Measurements from ENCODE around the gene INIP.

INIP gene

DNA sequence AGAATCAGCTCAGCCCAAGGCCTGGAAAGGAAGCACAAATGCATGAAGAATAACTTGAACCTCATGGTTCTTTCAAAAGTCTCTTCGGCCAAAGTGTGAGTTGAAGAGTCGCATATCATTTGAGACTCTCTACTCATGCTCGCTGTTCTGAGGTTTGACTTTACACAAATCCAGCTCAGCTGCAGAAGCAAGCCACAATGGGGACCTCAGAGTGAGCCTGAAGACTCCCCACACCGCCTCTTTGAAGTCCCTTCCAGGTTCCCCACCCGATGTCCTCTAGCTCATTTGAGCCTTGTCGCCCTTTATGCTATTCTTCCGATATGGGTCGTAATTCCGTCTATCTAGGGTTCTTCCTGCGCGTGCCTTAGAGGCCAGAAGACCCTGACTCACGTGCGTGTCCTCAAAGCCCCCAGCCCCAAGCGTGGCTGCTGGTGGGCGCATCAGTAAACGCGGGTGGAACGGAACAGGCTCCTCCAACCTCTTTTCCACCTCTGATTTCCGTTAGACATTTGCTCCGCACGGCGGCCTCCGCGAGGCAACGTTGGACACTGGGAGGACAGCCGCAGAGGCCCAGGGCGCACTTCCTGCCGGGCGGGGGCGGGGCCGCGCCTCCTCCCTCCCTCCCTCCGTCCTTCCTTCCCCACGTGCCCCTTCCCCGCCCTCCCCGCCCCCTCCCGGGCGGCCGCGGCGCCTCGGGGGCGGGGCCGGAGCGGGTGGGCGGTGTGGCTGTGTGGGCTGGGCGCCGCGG, 32.3 kb upstream of the INIP start, which contains the start of gene SNX30:
TSS of gene SNX30 (plus strand) at position 745 of the 748 bp plus-strand sequence. CDS start 242 bp downstream, outside the sequence.
- H3K27me3 ChIP-seq (ENCODE audit: low read depth, low read length) = no peaks in the 10 kb centered on the region
- peaks cover 14% of the 10 kb centered on the region for H3K4me1 ChIP-seq (ENCODE audit: low read length)
- TF ChIP-seq, protein P1, sequence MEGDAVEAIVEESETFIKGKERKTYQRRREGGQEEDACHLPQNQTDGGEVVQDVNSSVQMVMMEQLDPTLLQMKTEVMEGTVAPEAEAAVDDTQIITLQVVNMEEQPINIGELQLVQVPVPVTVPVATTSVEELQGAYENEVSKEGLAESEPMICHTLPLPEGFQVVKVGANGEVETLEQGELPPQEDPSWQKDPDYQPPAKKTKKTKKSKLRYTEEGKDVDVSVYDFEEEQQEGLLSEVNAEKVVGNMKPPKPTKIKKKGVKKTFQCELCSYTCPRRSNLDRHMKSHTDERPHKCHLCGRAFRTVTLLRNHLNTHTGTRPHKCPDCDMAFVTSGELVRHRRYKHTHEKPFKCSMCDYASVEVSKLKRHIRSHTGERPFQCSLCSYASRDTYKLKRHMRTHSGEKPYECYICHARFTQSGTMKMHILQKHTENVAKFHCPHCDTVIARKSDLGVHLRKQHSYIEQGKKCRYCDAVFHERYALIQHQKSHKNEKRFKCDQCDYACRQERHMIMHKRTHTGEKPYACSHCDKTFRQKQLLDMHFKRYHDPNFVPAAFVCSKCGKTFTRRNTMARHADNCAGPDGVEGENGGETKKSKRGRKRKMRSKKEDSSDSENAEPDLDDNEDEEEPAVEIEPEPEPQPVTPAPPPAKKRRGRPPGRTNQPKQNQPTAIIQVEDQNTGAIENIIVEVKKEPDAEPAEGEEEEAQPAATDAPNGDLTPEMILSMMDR (IDR thresholded peaks at IDR 0.05; ENCODE audit: low read depth, low read length) = no peak
- no peak for TF ChIP-seq EZH2phosphoT487 (IDR thresholded peaks at IDR 0.05; ENCODE audit: low read depth)
- peak within 1 kb of the TSS; percentile 39 for H3K27ac ChIP-seq (ENCODE audit: low read length)
- H3K9ac ChIP-seq (ENCODE audit: low read length) = peak within 1 kb of the TSS; percentile 92
- H3K4me3 ChIP-seq (ENCODE audit: low read length) = peak within 1 kb of the TSS; percentile 95
- H3K79me2 ChIP-seq (ENCODE audit: low read length) = 0 out of 2 replicates have a peak, but pooled peaks cover 9% of the 10 kb centered on the region
- H2AFZ ChIP-seq (ENCODE audit: low read depth, low read length) = peak within 1 kb of the TSS; percentile 98
- H3K9me3 ChIP-seq (ENCODE audit: insufficient read depth, low read length) = no peaks in the 10 kb centered on the region
- peak within 1 kb of the TSS; percentile 97 for H3K4me2 ChIP-seq (ENCODE audit: low read length)
- H4K20me1 ChIP-seq (ENCODE audit: insufficient read depth, low read length) = no peaks in the 10 kb centered on the region
- H3K36me3 ChIP-seq (replicated peaks; ENCODE audit: low read depth, low read length) = no peaks in the 10 kb centered on the region

DNA sequence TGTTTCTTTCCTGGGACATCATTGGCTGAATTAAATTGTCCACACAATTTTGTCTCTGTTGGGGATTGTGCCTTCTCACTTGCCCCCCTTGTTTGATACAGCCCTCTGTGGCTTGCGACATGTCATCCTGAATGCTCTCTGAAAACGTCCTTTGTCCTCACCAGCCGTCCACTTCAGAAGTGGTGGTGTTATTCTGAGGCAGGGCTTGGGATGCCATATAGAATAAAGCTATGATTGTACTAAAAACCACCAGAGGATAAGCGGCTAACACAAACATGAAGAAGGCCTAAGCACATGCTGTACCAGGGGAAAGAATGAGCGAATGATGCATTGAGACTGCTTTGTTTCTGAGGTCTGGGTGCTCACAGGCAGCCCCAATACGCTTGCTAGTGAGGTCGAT, 29.2 kb upstream of the INIP start:
- TF ChIP-seq EZH2phosphoT487 (IDR thresholded peaks at IDR 0.05; ENCODE audit: low read depth) = no peak
- TF ChIP-seq, protein P1 (IDR thresholded peaks at IDR 0.05; ENCODE audit: low read depth, low read length) = no peak
- 0 out of 2 replicates have a peak, but pooled peaks cover 9% of the 10 kb centered on the region for H3K79me2 ChIP-seq (ENCODE audit: low read length)
- no peak overlapping the region for H3K4me3 ChIP-seq (ENCODE audit: low read length)
- H3K27ac ChIP-seq (ENCODE audit: low read length) = no peak overlapping the region
- H3K4me2 ChIP-seq (ENCODE audit: low read length) = no peak overlapping the region
- H3K9me3 ChIP-seq (ENCODE audit: insufficient read depth, low read length) = no peaks in the 10 kb centered on the region
- no peaks in the 10 kb centered on the region for H4K20me1 ChIP-seq (ENCODE audit: insufficient read depth, low read length)
- H3K36me3 ChIP-seq (replicated peaks; ENCODE audit: low read depth, low read length) = no peaks in the 10 kb centered on the region
- H2AFZ ChIP-seq (ENCODE audit: low read depth, low read length) = no peak overlapping the region
- peaks cover 19% of the 10 kb centered on the region for H3K4me1 ChIP-seq (ENCODE audit: low read length)
- no peak overlapping the region for H3K9ac ChIP-seq (ENCODE audit: low read length)
- H3K27me3 ChIP-seq (ENCODE audit: low read depth, low read length) = no peaks in the 10 kb centered on the region

DNA sequence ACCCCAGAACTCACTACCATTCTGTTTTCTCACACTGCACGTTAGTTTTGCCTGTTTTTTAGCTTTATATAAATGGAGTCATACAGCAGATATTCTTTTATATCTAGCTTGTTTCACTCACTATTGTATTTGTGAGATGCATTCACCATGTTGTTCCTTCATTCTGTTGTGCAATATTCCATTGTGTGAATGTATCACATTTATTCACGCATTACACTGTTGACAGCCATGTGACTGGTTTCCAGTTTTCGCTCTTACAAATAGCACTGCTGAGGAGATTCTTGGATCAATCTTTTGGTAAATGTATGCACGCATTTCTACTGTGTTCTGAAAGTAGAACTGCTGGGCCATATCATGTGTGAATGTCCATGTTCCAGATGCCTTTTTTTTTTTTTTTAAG, 26.3 kb upstream of the INIP start:
- peaks cover 5% of the 10 kb centered on the region for H3K4me1 ChIP-seq (ENCODE audit: low read length)
- H3K27me3 ChIP-seq (ENCODE audit: low read depth, low read length) = no peaks in the 10 kb centered on the region
- no peak overlapping the region for H3K9ac ChIP-seq (ENCODE audit: low read length)
- no peak overlapping the region for H3K27ac ChIP-seq (ENCODE audit: low read length)
- TF ChIP-seq, protein P1 (IDR thresholded peaks at IDR 0.05; ENCODE audit: low read depth, low read length) = no peak
- H3K9me3 ChIP-seq (ENCODE audit: insufficient read depth, low read length) = no peaks in the 10 kb centered on the region
- H3K79me2 ChIP-seq (ENCODE audit: low read length) = no peaks in the 10 kb centered on the region
- H4K20me1 ChIP-seq (ENCODE audit: insufficient read depth, low read length) = no peaks in the 10 kb centered on the region
- no peak overlapping the region for H3K4me3 ChIP-seq (ENCODE audit: low read length)
- H3K4me2 ChIP-seq (ENCODE audit: low read length) = no peak overlapping the region
- no peak overlapping the region for H2AFZ ChIP-seq (ENCODE audit: low read depth, low read length)
- no peaks in the 10 kb centered on the region for H3K36me3 ChIP-seq (replicated peaks; ENCODE audit: low read depth, low read length)

DNA sequence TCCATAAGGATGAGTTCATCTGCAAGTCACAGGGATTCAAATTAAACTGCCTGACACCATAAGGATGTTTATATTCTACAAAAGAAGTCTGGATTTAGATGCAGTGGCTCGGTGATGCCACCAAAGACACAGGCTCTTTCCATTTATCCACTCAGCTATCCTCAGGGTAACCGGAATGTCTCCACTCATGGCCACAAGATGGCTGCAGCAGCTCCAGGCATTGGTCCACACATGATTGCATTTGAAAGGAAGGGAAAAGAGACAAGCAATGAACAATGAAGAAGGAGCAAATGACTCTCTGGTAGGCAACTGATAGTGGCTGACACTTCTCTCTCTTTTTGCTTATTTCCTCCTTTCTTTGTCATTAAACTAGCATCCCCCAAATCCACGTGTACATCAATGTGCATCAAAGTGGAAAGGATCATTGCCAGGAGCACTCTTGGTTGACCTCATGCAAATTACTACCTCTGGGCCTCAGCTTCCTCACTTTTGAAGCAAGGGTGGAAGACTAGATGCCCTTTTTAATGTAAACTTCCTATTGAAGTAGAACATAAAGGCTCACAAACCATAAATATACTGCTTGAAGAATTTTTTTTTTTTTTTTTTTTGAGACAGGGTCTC, 25.4 kb upstream of the INIP start:
- H3K9ac ChIP-seq (ENCODE audit: low read length) = no peak overlapping the region
- no peak overlapping the region for H3K4me2 ChIP-seq (ENCODE audit: low read length)
- no peak overlapping the region for H2AFZ ChIP-seq (ENCODE audit: low read depth, low read length)
- no peaks in the 10 kb centered on the region for H3K36me3 ChIP-seq (replicated peaks; ENCODE audit: low read depth, low read length)
- H3K9me3 ChIP-seq (ENCODE audit: insufficient read depth, low read length) = no peaks in the 10 kb centered on the region
- no peaks in the 10 kb centered on the region for H3K27me3 ChIP-seq (ENCODE audit: low read depth, low read length)
- no peak for TF ChIP-seq EZH2phosphoT487 (IDR thresholded peaks at IDR 0.05; ENCODE audit: low read depth)
- TF ChIP-seq, protein P1 (IDR thresholded peaks at IDR 0.05; ENCODE audit: low read depth, low read length) = no peak; the same call in 1 of the 2 replicates
- H3K4me1 ChIP-seq (ENCODE audit: low read length) = peaks cover 5% of the 10 kb centered on the region
- no peak overlapping the region for H3K4me3 ChIP-seq (ENCODE audit: low read length)
- H3K79me2 ChIP-seq (ENCODE audit: low read length) = no peaks in the 10 kb centered on the region
- no peaks in the 10 kb centered on the region for H4K20me1 ChIP-seq (ENCODE audit: insufficient read depth, low read length)
- H3K27ac ChIP-seq (ENCODE audit: low read length) = no peak overlapping the region

Measured in OCI-LY3 (cell line).